ENCODE data around the gene DYNLL1. TPM values are rescaled to one million over a fixed set of nuclear protein-coding genes. Genes with fewer than 3 reads are reported as not detected.
"Not testable (repeated sequence)": the region's sequence is repeated elsewhere in the genome, so short reads cannot be mapped to it uniquely, and the experiment has no call there.

The DYNLL1 gene
- polyA plus RNA-seq, 1 donor (not counting 4 experiments of a cell fraction or from before 2014, with no cell fraction given), result 716 TPM

DNA sequence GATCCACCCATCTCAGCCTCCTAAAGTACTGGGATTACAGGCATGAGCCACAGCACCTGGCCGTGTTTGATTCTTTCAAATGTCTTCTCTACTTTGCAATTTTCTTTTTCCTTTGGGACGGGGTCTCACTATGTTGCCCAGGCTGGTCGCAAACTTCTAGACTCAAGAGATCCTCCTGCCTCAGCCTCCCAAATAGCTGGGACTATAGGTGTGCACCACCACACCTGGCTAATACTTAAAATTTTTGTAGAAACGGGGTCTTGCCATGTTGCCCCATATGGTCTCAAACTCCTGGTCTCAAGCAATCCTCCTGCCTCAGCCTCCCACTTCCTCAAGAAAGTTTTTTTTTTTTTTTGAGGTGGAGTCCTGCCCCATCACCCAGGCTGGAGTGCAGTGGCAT lies 47.9 kb upstream of the DYNLL1 start:
- H3K4me3 ChIP-seq (ENCODE audit: control insufficient read depth in 2 of 3, extremely low read depth in 1 of 3, insufficient read depth in 2 of 3, low read depth in 1 of 3, low read length in 3 of 3), result no peak overlapping the region
- FAIRE-seq (no peak), DNase-seq (ENCODE audit: low read depth, low spot score) (no peak)
- H3K4me1 ChIP-seq (ENCODE audit: control insufficient read depth, extremely low read depth, insufficient read depth, low read length), result peaks cover 14% of the 10 kb centered on the region
- H3K9me3 ChIP-seq (ENCODE audit: control insufficient read depth, low read depth, low read length), result no peaks in the 10 kb centered on the region
- H3K27me3 ChIP-seq (ENCODE audit: control insufficient read depth, extremely low read depth, insufficient read depth, low read length), result no peaks in the 10 kb centered on the region
- TF ChIP-seq, protein P1, sequence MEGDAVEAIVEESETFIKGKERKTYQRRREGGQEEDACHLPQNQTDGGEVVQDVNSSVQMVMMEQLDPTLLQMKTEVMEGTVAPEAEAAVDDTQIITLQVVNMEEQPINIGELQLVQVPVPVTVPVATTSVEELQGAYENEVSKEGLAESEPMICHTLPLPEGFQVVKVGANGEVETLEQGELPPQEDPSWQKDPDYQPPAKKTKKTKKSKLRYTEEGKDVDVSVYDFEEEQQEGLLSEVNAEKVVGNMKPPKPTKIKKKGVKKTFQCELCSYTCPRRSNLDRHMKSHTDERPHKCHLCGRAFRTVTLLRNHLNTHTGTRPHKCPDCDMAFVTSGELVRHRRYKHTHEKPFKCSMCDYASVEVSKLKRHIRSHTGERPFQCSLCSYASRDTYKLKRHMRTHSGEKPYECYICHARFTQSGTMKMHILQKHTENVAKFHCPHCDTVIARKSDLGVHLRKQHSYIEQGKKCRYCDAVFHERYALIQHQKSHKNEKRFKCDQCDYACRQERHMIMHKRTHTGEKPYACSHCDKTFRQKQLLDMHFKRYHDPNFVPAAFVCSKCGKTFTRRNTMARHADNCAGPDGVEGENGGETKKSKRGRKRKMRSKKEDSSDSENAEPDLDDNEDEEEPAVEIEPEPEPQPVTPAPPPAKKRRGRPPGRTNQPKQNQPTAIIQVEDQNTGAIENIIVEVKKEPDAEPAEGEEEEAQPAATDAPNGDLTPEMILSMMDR (optimal IDR thresholded peaks at IDR 0.05 in 1 of 3, IDR thresholded peaks at IDR 0.05 in 1 of 3, conservative IDR thresholded peaks at IDR 0.05 in 1 of 3; ENCODE audit: extremely low read depth in 1 of 3, insufficient read depth in 2 of 3, low read length in 3 of 3), result no peak
- TF ChIP-seq EZH2 (IDR thresholded peaks at IDR 0.05; ENCODE audit: low read length), result no peak
- peaks cover 18 to 20% of the 10 kb centered on the region in 2 experiments for H3K36me3 ChIP-seq (ENCODE audit: control insufficient read depth in 2 of 2, extremely low read depth in 1 of 2, insufficient read depth in 2 of 2, low read length in 2 of 2)
- H3K9ac ChIP-seq (ENCODE audit: control insufficient read depth, extremely low read depth, insufficient read depth, low read length), result no peak overlapping the region
- no peaks in the 10 kb centered on the region for H4K20me1 ChIP-seq (ENCODE audit: control insufficient read depth, extremely low read depth, insufficient read depth, low read length)
- H3K4me2 ChIP-seq (ENCODE audit: control insufficient read depth, extremely low read depth, insufficient read depth, low read depth, low read length), result no peak overlapping the region
- H2AFZ ChIP-seq (ENCODE audit: control insufficient read depth, low read length), result no peak overlapping the region
- peaks cover 70% of the 10 kb centered on the region for H3K79me2 ChIP-seq (ENCODE audit: control insufficient read depth, insufficient read depth, low read length)
- no peaks in the 10 kb centered on the region for H3K9me1 ChIP-seq (ENCODE audit: control insufficient read depth, extremely low read depth, insufficient read depth, low read length)
- dilution Hi-C loops (cut with MboI; ENCODE audit: extremely low pct_ligation_motif_present, low sequenced_read_pairs), result no loop called here
- no peak overlapping the region for H3K27ac ChIP-seq (ENCODE audit: control insufficient read depth, insufficient read depth, low read length)

GRCh38 chr12:120452524-120452923 lies 43.4 kb upstream of the DYNLL1 start:
- H3K4me3 ChIP-seq (ENCODE audit: control insufficient read depth in 2 of 3, extremely low read depth in 1 of 3, insufficient read depth in 2 of 3, low read depth in 1 of 3, low read length in 3 of 3); H4K20me1 ChIP-seq (ENCODE audit: control insufficient read depth, extremely low read depth, insufficient read depth, low read length); DNase-seq (ENCODE audit: low read depth, low spot score); H2AFZ ChIP-seq (ENCODE audit: control insufficient read depth, low read length); dilution Hi-C loops (cut with MboI; ENCODE audit: extremely low pct_ligation_motif_present, low sequenced_read_pairs); H3K9ac ChIP-seq (ENCODE audit: control insufficient read depth, extremely low read depth, insufficient read depth, low read length); H3K4me1 ChIP-seq (ENCODE audit: control insufficient read depth, extremely low read depth, insufficient read depth, low read length); H3K27ac ChIP-seq (ENCODE audit: control insufficient read depth, insufficient read depth, low read length); H3K27me3 ChIP-seq (ENCODE audit: control insufficient read depth, extremely low read depth, insufficient read depth, low read length); FAIRE-seq; H3K4me2 ChIP-seq (ENCODE audit: control insufficient read depth, extremely low read depth, insufficient read depth, low read depth, low read length); H3K9me1 ChIP-seq (ENCODE audit: control insufficient read depth, extremely low read depth, insufficient read depth, low read length); H3K9me3 ChIP-seq (ENCODE audit: control insufficient read depth, low read depth, low read length): not testable (repeated sequence)
- peaks cover 29% of the 10 kb centered on the region for H3K79me2 ChIP-seq (ENCODE audit: control insufficient read depth, insufficient read depth, low read length)
- peaks cover 16 to 28% of the 10 kb centered on the region in 2 experiments for H3K36me3 ChIP-seq (ENCODE audit: control insufficient read depth in 2 of 2, extremely low read depth in 1 of 2, insufficient read depth in 2 of 2, low read length in 2 of 2)

DNA sequence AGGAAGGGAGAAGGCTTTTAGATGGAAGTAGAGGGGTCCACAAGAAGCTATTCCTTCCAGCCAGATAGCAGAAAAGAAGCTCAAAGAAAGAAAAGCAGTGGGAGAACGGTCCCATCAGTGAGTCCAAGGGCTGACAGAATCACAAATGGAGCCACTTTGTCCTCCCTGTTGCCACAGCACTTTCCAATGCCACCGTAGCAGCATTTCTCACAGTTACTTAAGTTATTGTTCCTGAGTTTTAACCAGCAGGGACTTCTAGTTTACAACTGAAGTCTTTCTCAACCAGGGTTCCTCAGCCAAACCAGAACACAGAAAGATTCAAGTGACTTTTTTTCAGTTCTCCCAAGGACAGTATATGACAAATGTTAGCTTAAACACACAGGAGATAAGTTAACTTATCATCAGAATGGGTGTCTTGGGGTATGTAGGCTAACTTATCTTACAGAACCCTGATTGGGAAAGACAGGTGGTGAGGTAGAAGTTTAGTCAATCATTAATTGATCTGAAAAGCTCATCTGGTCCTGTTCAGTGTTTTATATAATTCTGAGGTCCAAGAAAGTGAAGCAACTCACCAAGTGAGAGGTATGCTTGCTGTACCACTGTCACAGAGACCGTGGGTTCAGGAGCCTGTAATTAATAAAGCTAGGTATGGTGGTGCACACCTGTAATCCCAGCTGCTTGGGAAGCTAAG lies 42.7 kb upstream of the DYNLL1 start:
- H3K4me1 ChIP-seq (ENCODE audit: control insufficient read depth, extremely low read depth, insufficient read depth, low read length), result no peaks in the 10 kb centered on the region
- H3K79me2 ChIP-seq (ENCODE audit: control insufficient read depth, insufficient read depth, low read length), result peaks cover 22% of the 10 kb centered on the region
- H3K4me3 ChIP-seq (ENCODE audit: control insufficient read depth in 2 of 3, extremely low read depth in 1 of 3, insufficient read depth in 2 of 3, low read depth in 1 of 3, low read length in 3 of 3), result no peak overlapping the region
- no peak for DNase-seq (ENCODE audit: low read depth, low spot score)
- no peaks in the 10 kb centered on the region for H3K9me1 ChIP-seq (ENCODE audit: control insufficient read depth, extremely low read depth, insufficient read depth, low read length)
- no peak overlapping the region for H3K9ac ChIP-seq (ENCODE audit: control insufficient read depth, extremely low read depth, insufficient read depth, low read length)
- H3K4me2 ChIP-seq (ENCODE audit: control insufficient read depth, extremely low read depth, insufficient read depth, low read depth, low read length), result no peak overlapping the region
- peaks cover 9% of the 10 kb centered on the region for H4K20me1 ChIP-seq (ENCODE audit: control insufficient read depth, extremely low read depth, insufficient read depth, low read length)
- H2AFZ ChIP-seq (ENCODE audit: control insufficient read depth, low read length), result no peak overlapping the region
- TF ChIP-seq EZH2 (IDR thresholded peaks at IDR 0.05; ENCODE audit: low read length), result no peak
- TF ChIP-seq, protein P1 (optimal IDR thresholded peaks at IDR 0.05 in 1 of 3, IDR thresholded peaks at IDR 0.05 in 1 of 3, conservative IDR thresholded peaks at IDR 0.05 in 1 of 3; ENCODE audit: extremely low read depth in 1 of 3, insufficient read depth in 2 of 3, low read length in 3 of 3), result no peak
- dilution Hi-C loops (cut with MboI; ENCODE audit: extremely low pct_ligation_motif_present, low sequenced_read_pairs), result no loop called here
- no peak overlapping the region for H3K27ac ChIP-seq (ENCODE audit: control insufficient read depth, insufficient read depth, low read length)
- H3K9me3 ChIP-seq (ENCODE audit: control insufficient read depth, low read depth, low read length), result no peaks in the 10 kb centered on the region
- no peak for FAIRE-seq
- no peaks in the 10 kb centered on the region for H3K27me3 ChIP-seq (ENCODE audit: control insufficient read depth, extremely low read depth, insufficient read depth, low read length)
- H3K36me3 ChIP-seq (ENCODE audit: control insufficient read depth in 2 of 2, extremely low read depth in 1 of 2, insufficient read depth in 2 of 2, low read length in 2 of 2), result peaks cover 17 to 26% of the 10 kb centered on the region in 2 experiments

Data from keratinocyte (primary cell).